Measurements from ENCODE around the gene NCEH1.

- TF ChIP-seq EZH2 (IDR thresholded peaks at IDR 0.05; ENCODE audit: low read depth) = no peak
- no peak for TF ChIP-seq CTCF (conservative IDR thresholded peaks at IDR 0.05)
Observed at GRCh38 chr3:172739462-172739861, 28.6 kb upstream of the NCEH1 start.
